DOHH2 (cell line): ENCODE measurements around the gene RNU7-1.

Experiments
- EZH2phosphoT487 ChIP-seq: fragments of 200-600 bp; sonication (generic); IDR thresholded peaks from 2 replicates; pipeline ENCODE4 v1.6.1; 2017; ENCODE audit warnings: borderline replicate concordance, mild to moderate bottlenecking, antibody characterized with exemption, low read length, moderate library complexity, mixed read lengths
- TF ChIP-seq, protein P1 (sequence below): fragments of 200-600 bp; sonication (generic); IDR thresholded peaks from one replicate; pipeline ENCODE4 v1.5.1; 2014; ENCODE audit warnings: antibody characterized with exemption, mild to moderate bottlenecking, low read depth, low read length; ENCODE audit not compliant: poor library complexity, severe bottlenecking

DNA sequence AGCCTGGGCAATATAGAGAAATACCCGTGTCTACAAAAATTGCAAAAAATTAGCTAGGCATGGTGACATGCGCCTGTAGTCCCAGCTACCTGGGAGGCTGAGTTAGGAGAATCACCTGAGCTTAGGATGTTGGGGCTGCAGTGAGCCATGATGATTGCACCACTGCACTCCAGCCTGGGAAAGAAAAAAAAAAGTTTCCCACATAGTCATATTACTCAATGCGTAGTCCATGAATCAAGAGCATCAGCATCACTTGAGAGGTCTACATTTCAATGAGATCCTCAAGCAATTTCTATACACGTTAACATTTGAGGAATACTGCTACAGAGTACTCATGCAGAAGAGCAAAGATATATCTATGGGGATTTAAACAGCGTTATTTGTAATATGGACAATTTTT, 44.2 kb upstream of the RNU7-1 start:
- no peak for TF ChIP-seq EZH2phosphoT487
- TF ChIP-seq, protein P1, sequence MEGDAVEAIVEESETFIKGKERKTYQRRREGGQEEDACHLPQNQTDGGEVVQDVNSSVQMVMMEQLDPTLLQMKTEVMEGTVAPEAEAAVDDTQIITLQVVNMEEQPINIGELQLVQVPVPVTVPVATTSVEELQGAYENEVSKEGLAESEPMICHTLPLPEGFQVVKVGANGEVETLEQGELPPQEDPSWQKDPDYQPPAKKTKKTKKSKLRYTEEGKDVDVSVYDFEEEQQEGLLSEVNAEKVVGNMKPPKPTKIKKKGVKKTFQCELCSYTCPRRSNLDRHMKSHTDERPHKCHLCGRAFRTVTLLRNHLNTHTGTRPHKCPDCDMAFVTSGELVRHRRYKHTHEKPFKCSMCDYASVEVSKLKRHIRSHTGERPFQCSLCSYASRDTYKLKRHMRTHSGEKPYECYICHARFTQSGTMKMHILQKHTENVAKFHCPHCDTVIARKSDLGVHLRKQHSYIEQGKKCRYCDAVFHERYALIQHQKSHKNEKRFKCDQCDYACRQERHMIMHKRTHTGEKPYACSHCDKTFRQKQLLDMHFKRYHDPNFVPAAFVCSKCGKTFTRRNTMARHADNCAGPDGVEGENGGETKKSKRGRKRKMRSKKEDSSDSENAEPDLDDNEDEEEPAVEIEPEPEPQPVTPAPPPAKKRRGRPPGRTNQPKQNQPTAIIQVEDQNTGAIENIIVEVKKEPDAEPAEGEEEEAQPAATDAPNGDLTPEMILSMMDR = no peak
